ENCODE results near the gene ZNF77. TPM values are rescaled to one million over a fixed set of nuclear protein-coding genes. Genes with fewer than 3 reads are reported as not detected.

The ZNF77 gene
- total and polyA plus RNA-seq, 2 donors (not counting 1 experiment from before 2014, with no cell fraction given) = 4.0 to 6.4 TPM

DNA sequence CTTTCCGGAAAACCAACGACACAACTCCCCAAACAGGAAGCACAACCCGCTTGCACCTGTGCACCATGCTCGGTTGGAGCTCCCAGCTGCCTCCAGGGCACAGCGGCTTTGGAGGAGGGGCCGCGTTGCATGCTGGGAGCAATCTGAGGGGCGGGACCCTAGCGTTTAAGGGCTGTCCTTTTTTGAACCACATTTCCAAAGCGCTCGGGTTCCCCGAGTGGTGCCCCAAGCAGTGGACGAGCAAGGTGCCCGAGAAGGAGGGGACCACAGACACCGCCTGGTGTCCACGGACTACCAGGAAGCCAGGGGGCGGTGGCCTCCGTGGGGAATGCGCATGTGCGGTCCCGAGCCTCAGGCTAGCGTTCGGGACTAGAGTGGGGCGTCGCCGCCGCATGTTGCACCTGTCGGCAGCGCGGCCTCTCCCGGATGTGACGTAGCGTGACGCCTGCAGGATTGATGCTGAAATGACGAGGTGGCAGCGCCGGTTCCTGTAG lies 56.0 kb downstream of the ZNF77 start:
- Histone ChIP-seq H4K20me1 (ENCODE audit: control insufficient read depth, insufficient read depth, low read length, poor library complexity, severe bottlenecking) (no peaks in the 10 kb centered on the region), H3K4me2 (replicated peaks; ENCODE audit: low read depth, low read length, poor library complexity, severe bottlenecking) (peak overlapping the region; percentile 50), H3K4me3 (ENCODE audit: control extremely low read depth in 1 of 5, extremely low read depth in 1 of 5, insufficient read depth in 1 of 5, low read depth in 2 of 5, low read length in 4 of 5) (peak overlapping the region in 3 of 5 experiments; percentile 8 to 30 (median 9)), H3K27ac (ENCODE audit: low read length in 2 of 2) (peak overlapping the region; percentile 19 to 72), H3K9me3 (ENCODE audit: control extremely low read depth in 1 of 3, control insufficient read depth in 2 of 3, insufficient read depth in 1 of 3, low read length in 2 of 3) (peaks cover 0 to 8% (median 0%) of the 10 kb centered on the region in 3 donors), H2AFZ (ENCODE audit: insufficient read depth, low read depth, low read length, poor library complexity, severe bottlenecking) (peak overlapping the region; percentile 27), H3K36me3 (replicated peaks in 1 of 2; ENCODE audit: control extremely low read depth in 1 of 2, control insufficient read depth in 1 of 2, extremely low read depth in 1 of 2, insufficient read depth in 2 of 2, low read length in 1 of 2) (no peaks in the 10 kb centered on the region), H3K9ac (ENCODE audit: low read length) (no peak overlapping the region), H3K4me1 (ENCODE audit: control insufficient read depth in 2 of 2, insufficient read depth in 2 of 2, low read length in 2 of 2) (peaks cover 3 to 16% of the 10 kb centered on the region in 2 donors), H3K79me2 (ENCODE audit: control insufficient read depth, insufficient read depth, low read length) (no peaks in the 10 kb centered on the region), H3K27me3 (replicated peaks in 1 of 4; ENCODE audit: control extremely low read depth in 1 of 4, control insufficient read depth in 3 of 4, insufficient read depth in 4 of 4, low read length in 3 of 4) (no peaks in the 10 kb centered on the region)
- ATAC-seq (ENCODE audit: low read depth) (peak; percentile 69), DNase-seq (peak; percentile 81)
- 55% methylated on average over 36 of the region's 37 CpGs for WGBS (ENCODE audit: insufficient coverage)
- H3K4me1 Mint-ChIP-seq = peaks cover 18% of the 10 kb centered on the region
- TF ChIP-seq, protein P1, sequence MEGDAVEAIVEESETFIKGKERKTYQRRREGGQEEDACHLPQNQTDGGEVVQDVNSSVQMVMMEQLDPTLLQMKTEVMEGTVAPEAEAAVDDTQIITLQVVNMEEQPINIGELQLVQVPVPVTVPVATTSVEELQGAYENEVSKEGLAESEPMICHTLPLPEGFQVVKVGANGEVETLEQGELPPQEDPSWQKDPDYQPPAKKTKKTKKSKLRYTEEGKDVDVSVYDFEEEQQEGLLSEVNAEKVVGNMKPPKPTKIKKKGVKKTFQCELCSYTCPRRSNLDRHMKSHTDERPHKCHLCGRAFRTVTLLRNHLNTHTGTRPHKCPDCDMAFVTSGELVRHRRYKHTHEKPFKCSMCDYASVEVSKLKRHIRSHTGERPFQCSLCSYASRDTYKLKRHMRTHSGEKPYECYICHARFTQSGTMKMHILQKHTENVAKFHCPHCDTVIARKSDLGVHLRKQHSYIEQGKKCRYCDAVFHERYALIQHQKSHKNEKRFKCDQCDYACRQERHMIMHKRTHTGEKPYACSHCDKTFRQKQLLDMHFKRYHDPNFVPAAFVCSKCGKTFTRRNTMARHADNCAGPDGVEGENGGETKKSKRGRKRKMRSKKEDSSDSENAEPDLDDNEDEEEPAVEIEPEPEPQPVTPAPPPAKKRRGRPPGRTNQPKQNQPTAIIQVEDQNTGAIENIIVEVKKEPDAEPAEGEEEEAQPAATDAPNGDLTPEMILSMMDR (IDR thresholded peaks at IDR 0.05) = no peak
- no peak for TF ChIP-seq EZH2 (IDR thresholded peaks at IDR 0.05; ENCODE audit: borderline replicate concordance, insufficient read depth, low read depth, low read length, poor library complexity, severe bottlenecking)
- H3K27me3 Mint-ChIP-seq = peaks cover 4% of the 10 kb centered on the region
- H3K4me3 Mint-ChIP-seq = peak overlapping the region; percentile 77
- intact Hi-C loops (cut with micrococcal nuclease) = loop anchor here (5.0 kb wide), 1 partner anchor 46 kb away; the partner anchor contains the start of gene ZNF555
- CTCF ChIA-PET = interaction anchor here (1.2 to 2.2 kb wide), 7 partner anchors 12 to 273 kb away, joined by 3 to 17 read pairs (median 6); partner anchors contain the start of gene ZNF57
- POLR2A ChIA-PET = no interaction called here
- H3K27ac Mint-ChIP-seq = peak overlapping the region; percentile 75
- H3K9me3 Mint-ChIP-seq (ENCODE audit: insufficient read depth) = no peaks in the 10 kb centered on the region

DNA sequence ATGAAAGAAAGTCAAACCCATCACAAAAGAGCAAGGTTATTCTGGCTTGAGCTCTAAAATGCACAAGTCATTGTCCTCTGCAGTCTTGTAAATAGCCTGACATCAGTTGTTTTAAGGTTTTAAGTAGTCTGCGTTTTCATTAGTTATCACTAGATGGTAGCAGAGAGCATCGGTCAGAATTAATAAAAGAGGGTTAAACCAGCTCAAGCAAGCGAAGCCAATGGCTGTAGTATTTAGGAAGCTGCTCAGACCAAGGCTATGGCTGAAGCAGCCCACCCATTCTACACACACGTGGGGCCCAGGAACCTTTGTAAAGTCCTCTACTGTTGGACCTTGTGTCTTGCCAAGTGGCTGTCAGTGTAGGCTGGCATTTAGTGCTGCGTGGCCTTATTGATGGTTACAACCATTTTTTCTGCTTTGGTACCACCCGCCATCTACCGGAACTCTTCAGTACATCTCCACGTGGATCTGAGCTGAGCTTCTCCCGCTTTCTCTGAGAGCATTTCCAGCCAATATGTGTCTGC lies 57.3 kb downstream of the ZNF77 start:
- Histone ChIP-seq H4K20me1 (ENCODE audit: control insufficient read depth, insufficient read depth, low read length, poor library complexity, severe bottlenecking) (no peaks in the 10 kb centered on the region), H3K27me3 (replicated peaks in 1 of 4; ENCODE audit: control extremely low read depth in 1 of 4, control insufficient read depth in 3 of 4, insufficient read depth in 4 of 4, low read length in 3 of 4) (no peaks in the 10 kb centered on the region), H3K9me3 (ENCODE audit: control extremely low read depth in 1 of 3, control insufficient read depth in 2 of 3, insufficient read depth in 1 of 3, low read length in 2 of 3) (peaks cover 0 to 8% (median 0%) of the 10 kb centered on the region in 3 donors), H3K4me2 (replicated peaks; ENCODE audit: low read depth, low read length, poor library complexity, severe bottlenecking) (peak overlapping the region; percentile 12), H3K4me3 (ENCODE audit: control extremely low read depth in 1 of 5, extremely low read depth in 1 of 5, insufficient read depth in 1 of 5, low read depth in 2 of 5, low read length in 4 of 5) (no peak overlapping the region), H3K9ac (ENCODE audit: low read length) (no peak overlapping the region), H3K36me3 (replicated peaks in 1 of 2; ENCODE audit: control extremely low read depth in 1 of 2, control insufficient read depth in 1 of 2, extremely low read depth in 1 of 2, insufficient read depth in 2 of 2, low read length in 1 of 2) (no peaks in the 10 kb centered on the region), H2AFZ (ENCODE audit: insufficient read depth, low read depth, low read length, poor library complexity, severe bottlenecking) (no peak overlapping the region), H3K79me2 (ENCODE audit: control insufficient read depth, insufficient read depth, low read length) (no peaks in the 10 kb centered on the region), H3K27ac (ENCODE audit: low read length in 2 of 2) (peak overlapping the region in 1 of 2 donors; percentile 72), H3K4me1 (ENCODE audit: control insufficient read depth in 2 of 2, insufficient read depth in 2 of 2, low read length in 2 of 2) (peaks cover 3 to 16% of the 10 kb centered on the region in 2 donors)
- no peaks in the 10 kb centered on the region for H3K9me3 Mint-ChIP-seq (ENCODE audit: insufficient read depth)
- H3K4me3 Mint-ChIP-seq = peak overlapping the region; percentile 27
- ChIA-PET POLR2A (interaction anchor here (0.6 to 1.2 kb wide), 3 partner anchors 20 to 412 kb away, joined by 3 read pairs; partner anchors contain the start of gene GADD45B), CTCF (interaction anchor here (0.5 to 2.2 kb wide), 26 partner anchors 11 to 342 kb away, joined by 3 to 17 read pairs (median 4); partner anchors contain the start of genes ZNF555, ZNF556 and ZNF57)
- H3K4me1 Mint-ChIP-seq = peaks cover 18% of the 10 kb centered on the region
- 46% methylated on average over 7 of the region's 9 CpGs for WGBS (ENCODE audit: insufficient coverage)
- H3K27ac Mint-ChIP-seq = peak overlapping the region; percentile 53
- H3K27me3 Mint-ChIP-seq = peaks cover 4% of the 10 kb centered on the region
- no peak for TF ChIP-seq EZH2 (IDR thresholded peaks at IDR 0.05; ENCODE audit: borderline replicate concordance, insufficient read depth, low read depth, low read length, poor library complexity, severe bottlenecking)
- TF ChIP-seq, protein P1 (IDR thresholded peaks at IDR 0.05) = peak; percentile 80
- intact Hi-C loops (cut with micrococcal nuclease) = loop anchor here (1.0 to 5.0 kb wide), 3 partner anchors 45 to 221 kb away; partner anchors contain the start of gene ZNF555
- DNase-seq (peak; percentile 71), ATAC-seq (ENCODE audit: low read depth) (peak; percentile 58)

Data from B cell (primary cell).